Activated CD4-positive, alpha-beta T cell treated with anti-CD3 and anti-CD28 coated beads, Interleukin-10, Interleukin-2, amounts not matched to agents 100 ng/mL and 50 ng/mL, durations not matched to agents 16 hours and 8 hours (primary cell): Measurements from ENCODE around the gene CEACAM21.

ENCODE experiments used
- DNase-seq: peaks from one replicate; pipeline ENCODE4 v3.0.0-alpha.2; 2020

Gene CEACAM21

DNA sequence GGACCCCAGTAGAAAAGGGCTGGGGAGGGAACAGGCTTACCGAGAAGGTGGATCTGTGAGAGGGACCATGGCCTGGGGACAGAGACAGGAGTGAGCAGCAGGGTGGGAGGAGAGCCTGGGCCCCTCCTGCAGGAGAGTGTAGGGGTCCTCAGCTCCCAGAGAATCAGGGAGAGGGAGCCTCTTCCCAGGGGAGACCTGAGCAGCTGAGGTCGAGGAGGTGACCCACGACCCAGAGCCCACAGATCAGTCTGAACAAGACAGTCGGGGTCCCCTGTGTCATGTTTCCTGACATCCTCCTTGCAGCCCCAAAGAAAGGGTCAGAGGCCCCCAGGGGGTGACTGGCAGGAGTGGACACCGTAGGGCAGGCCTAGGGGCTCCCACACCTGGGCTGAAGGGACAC lies 44.2 kb downstream of the CEACAM21 start:
- no peak for DNase-seq

DNA sequence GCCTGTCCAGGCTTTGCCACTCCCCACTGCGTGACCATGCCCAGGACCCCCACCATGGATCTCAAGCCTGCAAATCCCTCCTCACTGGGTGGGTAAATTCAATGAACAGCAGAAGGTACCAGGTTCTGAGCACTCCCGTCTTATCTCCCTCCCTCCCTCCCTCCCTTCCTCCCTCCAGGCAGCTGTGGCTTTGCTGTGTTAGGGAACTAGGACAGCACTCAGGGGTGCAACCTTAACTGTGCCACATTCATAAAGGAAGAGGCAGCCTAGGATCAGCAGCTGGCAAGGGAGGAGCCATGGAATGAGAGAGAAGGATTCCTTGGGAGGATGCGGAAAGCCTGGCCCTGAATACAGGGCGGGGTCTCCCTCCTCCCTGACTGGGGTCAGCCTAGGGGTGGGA lies 45.3 kb downstream of the CEACAM21 start:
- DNase-seq: no peak

DNA sequence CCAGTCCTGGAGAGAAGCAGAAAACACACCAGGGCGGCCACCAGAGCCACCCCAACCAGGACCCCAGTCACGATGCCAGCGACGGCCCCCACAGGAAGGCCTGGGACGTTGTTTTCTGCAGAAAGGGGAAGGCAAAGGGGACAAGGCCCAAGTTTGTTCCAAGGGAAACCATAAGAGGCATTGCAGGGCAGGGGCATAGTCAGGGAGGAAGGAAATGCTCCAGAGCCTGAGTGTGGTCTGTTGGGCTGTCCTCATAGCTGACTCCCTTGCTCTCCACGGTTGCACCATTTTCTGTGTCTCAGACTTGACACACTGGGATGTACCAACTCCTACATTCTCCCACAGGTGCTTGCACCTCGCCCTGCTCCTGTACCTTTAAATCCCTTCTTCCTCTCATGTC lies 45.7 kb downstream of the CEACAM21 start:
- no peak for DNase-seq

DNA sequence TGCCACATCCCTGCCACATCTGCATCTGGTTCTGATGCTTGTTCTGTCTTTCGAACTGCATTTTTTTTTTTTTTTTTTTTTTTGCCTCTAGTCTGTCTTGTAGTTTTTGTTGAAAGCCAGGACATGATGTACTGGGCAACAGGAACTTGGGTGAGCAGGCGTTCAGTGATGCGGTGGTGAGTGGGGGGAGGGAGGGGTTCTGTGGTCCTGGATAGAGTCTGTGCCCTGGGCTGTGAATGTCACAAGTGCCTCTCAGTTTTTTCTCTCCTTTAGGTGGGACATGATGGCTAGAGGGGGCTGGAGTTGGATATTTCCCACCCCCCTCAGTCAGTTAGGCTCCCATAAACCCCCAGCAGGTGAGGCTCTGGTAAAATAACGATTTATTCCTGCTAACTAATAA lies 47.4 kb downstream of the CEACAM21 start:
- DNase-seq: no peak

DNA sequence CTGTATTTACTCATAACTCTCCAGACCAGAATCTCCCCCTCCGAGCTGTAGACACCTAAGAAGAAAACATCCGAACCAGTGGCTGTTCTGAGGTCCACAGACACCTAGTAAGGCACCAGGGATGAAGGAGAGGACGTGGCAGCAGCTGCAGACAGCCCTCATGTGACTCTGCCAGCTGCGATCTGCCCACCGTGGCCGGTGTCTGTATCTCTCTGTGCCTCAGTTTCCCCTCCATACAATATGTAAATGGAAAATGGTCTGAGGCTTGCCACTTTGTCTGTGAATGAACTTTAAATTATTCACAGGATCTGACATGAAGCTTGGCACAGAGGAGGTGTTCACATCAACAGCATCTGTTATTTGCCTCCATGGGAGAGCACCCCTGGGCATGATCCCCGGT lies 48.5 kb downstream of the CEACAM21 start:
- DNase-seq: no peak

DNA sequence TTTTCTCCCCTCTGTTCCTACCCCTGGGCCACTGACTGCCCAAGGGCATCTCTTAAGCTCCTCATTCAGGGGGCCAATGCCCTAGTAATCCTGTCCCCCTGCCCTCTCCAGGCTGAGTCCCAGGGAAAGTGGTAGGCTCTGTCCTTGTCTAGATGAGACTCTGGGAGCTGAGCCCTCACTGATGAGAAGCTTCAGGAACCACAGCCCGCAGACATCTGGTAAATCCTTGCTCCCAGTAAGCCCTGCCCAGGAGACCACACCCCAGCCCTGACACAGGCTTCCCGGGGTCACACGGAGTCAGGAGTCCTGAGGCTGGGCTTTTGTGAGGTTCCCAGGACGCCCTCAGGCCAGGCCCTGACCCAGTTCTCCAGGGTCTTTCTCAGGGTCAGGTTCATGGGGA lies 49.0 kb downstream of the CEACAM21 start:
- DNase-seq: no peak

DNA sequence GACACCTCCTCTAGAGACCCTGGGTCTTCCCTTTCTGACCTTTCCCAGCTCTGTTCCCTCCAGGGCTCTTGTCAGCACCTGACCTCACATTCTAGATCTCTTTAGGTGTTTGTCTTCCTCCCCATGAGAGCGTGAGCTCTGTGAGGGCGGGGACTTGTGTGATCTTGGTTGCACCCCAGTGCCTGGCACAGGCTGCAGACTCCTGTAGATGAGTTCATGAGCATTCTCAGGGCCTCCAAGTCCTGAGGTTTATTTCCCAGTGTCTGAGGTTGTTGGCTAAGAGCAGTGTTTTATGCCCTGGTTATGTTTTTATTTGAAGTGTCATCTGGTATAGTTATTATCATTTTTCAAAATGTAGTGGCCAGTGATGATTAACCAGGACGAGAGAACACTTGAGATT lies 50.3 kb downstream of the CEACAM21 start:
- no peak for DNase-seq

DNA sequence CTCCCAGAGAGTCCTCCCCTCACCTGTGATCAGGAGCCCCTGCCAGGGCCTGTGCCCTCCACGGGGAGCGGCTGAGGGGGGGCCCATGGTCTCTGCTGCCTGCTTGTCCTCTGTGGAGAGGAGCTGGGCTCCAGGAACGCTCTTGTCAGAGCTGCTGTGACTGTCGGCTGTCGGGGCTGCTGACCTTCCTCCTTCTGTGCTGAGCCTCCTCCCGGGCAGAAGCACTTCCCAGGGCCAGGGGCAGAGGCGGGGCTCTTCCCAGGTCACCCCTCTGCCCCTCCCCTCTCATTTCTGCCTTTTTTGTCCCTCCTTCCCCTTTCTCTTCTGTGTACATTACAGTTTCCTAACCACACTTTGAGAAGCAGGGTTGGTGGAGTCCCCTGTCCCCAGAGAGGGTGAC lies 50.9 kb downstream of the CEACAM21 start, which contains the start of gene CEACAM4:
TSS of gene CEACAM4 (minus strand) at position 198 of the 400 bp plus-strand sequence. CDS start at position 87, 111 bp downstream.
- DNase-seq: no peak

DNA sequence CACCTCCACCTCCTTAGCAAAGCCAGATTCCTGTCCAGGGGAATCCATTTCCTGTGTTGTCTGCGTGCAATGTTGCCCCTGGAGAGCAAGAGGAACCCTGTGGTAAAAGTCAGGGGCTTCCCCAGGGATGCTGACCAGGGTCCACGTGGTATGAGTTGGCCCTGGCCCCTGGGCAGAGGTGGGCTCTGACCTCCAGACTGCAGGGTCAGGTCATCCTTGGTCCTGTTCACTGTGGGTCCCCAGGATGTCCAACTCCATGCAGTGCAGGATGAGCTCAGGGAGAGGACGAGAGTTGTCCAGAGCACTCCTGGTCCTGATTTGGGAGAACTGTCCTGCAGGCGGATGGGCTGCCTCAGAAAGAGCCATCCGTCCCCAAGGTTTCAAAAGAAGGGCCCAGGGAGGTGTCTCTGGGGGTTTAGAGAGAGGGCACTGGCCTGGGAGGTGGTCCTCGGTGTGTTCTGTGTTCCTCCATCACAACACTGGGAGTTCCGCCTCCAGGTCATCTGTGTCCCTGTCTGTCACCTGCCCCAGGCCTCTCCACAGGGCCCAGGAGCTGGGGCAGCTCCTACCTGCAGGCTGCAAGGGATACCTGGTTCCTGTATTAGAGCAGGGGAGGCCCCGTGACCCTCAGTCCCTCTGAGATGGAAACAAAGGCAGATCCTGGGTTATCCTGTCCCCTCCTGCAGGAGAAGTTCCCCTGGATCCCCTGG lies 52.2 kb downstream of the CEACAM21 start:
- DNase-seq: no peak
